SH-SY5Y (cell line): ENCODE measurements around the gene DPH7.

ENCODE experiments used
- GATA2 ChIP-seq: IDR thresholded peaks from 2 replicates; pipeline ENCODE4 v1.6.1; 2011; ENCODE audit warnings: mild to moderate bottlenecking, low read depth, low read length
- GATA3 ChIP-seq: IDR thresholded peaks from 2 replicates; pipeline ENCODE4 v1.6.1; 2011; ENCODE audit warnings: low read depth, mild to moderate bottlenecking, low read length, moderate library complexity

DPH7 gene

GRCh38 chr9:137578518-137579258 is at the start of gene DPH7:
Gene DPH7, minus strand, starts transcription at chr9:137578925. Its CDS starts 148 bp downstream, at chr9:137578777.
- TF ChIP-seq GATA2 (no peak), GATA3 (no peak)

- TF ChIP-seq GATA2, result no peak
- no peak for TF ChIP-seq GATA3
Measured at GRCh38 chr9:137626464-137626863, 47.7 kb upstream of the DPH7 start.

GRCh38 chr9:137621131-137621757 is 42.5 kb upstream of the DPH7 start:
- TF ChIP-seq GATA2 (no peak), GATA3 (no peak)

- TF ChIP-seq GATA2, result no peak
- no peak for TF ChIP-seq GATA3
Measured at GRCh38 chr9:137620581-137620980, 41.9 kb upstream of the DPH7 start.

GRCh38 chr9:137620048-137620405 is 41.3 kb upstream of the DPH7 start:
- TF ChIP-seq GATA2 (no peak), GATA3 (no peak)

- TF ChIP-seq GATA3 (no peak), GATA2 (no peak)
Measured at GRCh38 chr9:137619240-137620047, 40.7 kb upstream of the DPH7 start.

GRCh38 chr9:137618105-137619067 is 39.7 kb upstream of the DPH7 start, which contains the start of gene EHMT1:
Gene EHMT1, plus strand, starts transcription at chr9:137619005. Its CDS starts 24 bp downstream, at chr9:137619029.
- no peak for TF ChIP-seq GATA3
- TF ChIP-seq GATA2, result no peak; the same call in 1 of the 2 replicates

GRCh38 chr9:137615387-137615871 is 36.7 kb upstream of the DPH7 start:
- TF ChIP-seq GATA2 (no peak), GATA3 (no peak)

GRCh38 chr9:137614631-137615386 is 36.1 kb upstream of the DPH7 start:
- TF ChIP-seq GATA2 (no peak), GATA3 (no peak)

GRCh38 chr9:137613738-137614523 is 35.2 kb upstream of the DPH7 start:
- TF ChIP-seq GATA2, result no peak
- no peak for TF ChIP-seq GATA3

- TF ChIP-seq GATA2 (no peak), GATA3 (no peak)
Measured at GRCh38 chr9:137613259-137613658, 34.5 kb upstream of the DPH7 start.

GRCh38 chr9:137612741-137613142 is 34.0 kb upstream of the DPH7 start:
- TF ChIP-seq GATA2 (no peak), GATA3 (no peak)
